Measurements from ENCODE around the gene OTOS. TPM values are rescaled to one million over a fixed set of nuclear protein-coding genes. Genes with fewer than 3 reads are reported as not detected.

OTOS gene
- total RNA-seq, 1 experiment from 2014 or later = not detected

DNA sequence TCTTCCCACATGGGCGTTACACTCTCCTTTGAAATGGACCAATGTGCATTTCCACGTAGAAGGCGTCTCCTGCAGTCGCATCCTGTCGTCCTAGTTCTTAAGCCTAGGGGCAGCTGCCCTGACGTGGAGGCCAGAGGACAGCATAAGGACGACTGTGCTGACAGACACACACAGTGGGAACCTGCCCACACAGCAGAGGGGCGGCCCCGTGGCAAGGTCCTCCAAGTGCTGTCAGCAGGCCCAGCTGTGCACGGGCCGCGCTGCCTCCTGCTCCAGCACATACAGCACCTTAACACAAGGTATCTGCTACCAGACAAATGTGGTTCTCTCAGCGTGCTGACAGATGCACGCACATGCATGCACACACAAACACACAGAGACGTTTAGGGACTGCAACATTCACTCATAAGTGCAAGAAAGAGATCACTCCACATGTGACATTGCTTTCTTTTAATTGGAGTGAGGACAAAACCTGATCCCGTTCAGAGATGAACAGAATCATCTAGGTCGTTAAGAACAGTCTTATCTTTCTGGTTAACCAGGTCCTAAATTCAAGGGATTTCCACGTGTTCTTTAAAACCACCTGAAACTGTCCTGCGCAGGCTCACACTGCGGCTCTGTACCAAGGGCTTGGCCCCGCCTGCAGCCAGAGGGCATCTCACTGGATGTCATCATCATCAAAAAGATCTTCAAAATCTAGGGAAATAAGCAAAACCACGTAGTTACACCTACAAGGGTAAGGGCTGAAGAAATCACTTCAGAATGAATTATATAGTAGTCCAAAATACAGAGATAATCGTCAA lies 9.9 kb downstream of the OTOS start:
- TF ChIP-seq TCF7L2 (IDR thresholded peaks at IDR 0.05; ENCODE audit: low read depth, low read length) = no peak
- TF ChIP-seq CTCF (IDR thresholded peaks at IDR 0.05) = no peak
- no peak for TF ChIP-seq POLR2AphosphoS5 (IDR thresholded peaks at IDR 0.05; ENCODE audit: low read depth, low read length)
- no peak for TF ChIP-seq REST (IDR thresholded peaks at IDR 0.05; ENCODE audit: insufficient read depth in 1 of 2, low read depth in 2 of 2, low read length in 1 of 2)
- no peak for TF ChIP-seq SIN3A (IDR thresholded peaks at IDR 0.05; ENCODE audit: borderline replicate concordance, insufficient read depth, low read depth, low read length)
- Histone ChIP-seq H3K36me3 (ENCODE audit: control insufficient read depth, insufficient read depth, low read length) (peaks cover 8% of the 10 kb centered on the region), H3K4me1 (ENCODE audit: control insufficient read depth, insufficient read depth, low read length) (peaks cover 8% of the 10 kb centered on the region), H3K27ac (ENCODE audit: low read length) (no peak overlapping the region), H3K27me3 (ENCODE audit: control insufficient read depth, insufficient read depth, low read length) (no peaks in the 10 kb centered on the region), H3K4me3 (ENCODE audit: low read depth in 2 of 2, low read length in 2 of 2) (no peak overlapping the region), H3K9me3 (ENCODE audit: control insufficient read depth, insufficient read depth, low read depth, low read length) (no peaks in the 10 kb centered on the region)
- BruUV-seq (replicated peaks) = no TSS peak
- in situ Hi-C loops (cut with HindIII; ENCODE audit: low pct_unique_long_range_greater_than_20kb, low sequenced_read_pairs) = no loop called here
- intact Hi-C loops (cut with micrococcal nuclease; ENCODE audit: unreplicated experiment) = no loop called here
- CTCF ChIA-PET = no interaction called here
- ATAC-seq = no peak
- POLR2A ChIA-PET = no interaction called here
- DNase-seq (ENCODE audit: low read depth, low spot score) = no peak

DNA sequence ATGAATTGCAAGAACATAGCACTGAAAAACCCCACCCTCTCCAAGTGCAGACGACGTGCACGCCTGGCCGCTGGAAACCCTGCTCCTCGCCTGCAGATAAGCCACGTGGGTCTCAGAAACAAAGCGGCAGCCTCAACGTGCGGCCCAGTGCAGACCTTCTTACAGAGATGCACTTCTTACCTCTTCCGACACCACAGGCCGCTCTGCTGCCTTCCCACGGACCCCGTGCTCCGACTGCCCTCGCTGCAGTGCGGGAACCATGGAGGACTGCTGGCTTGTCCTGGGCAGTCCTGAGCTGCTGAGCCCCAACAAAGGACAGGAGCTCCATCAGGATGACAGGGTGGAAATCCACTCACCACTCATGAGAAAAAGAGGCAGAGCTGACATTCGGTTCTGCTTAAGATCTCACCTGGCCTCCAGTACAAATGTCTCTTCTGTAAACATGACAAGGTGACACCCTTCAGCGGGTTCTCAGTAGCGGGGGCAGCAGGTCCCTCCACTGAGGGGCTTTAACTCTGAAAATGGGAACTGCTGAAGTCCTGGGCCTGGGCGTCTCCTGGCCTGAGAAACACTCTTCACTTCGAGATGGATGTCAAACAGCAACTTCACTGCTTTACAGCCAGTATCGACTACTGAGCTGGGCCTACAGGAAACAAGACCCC lies 10.6 kb downstream of the OTOS start:
- Histone ChIP-seq H3K27ac (ENCODE audit: low read length) (no peak overlapping the region), H3K36me3 (ENCODE audit: control insufficient read depth, insufficient read depth, low read length) (peaks cover 7% of the 10 kb centered on the region), H3K4me1 (ENCODE audit: control insufficient read depth, insufficient read depth, low read length) (peaks cover 3% of the 10 kb centered on the region), H3K4me3 (ENCODE audit: low read depth in 2 of 2, low read length in 2 of 2) (no peak overlapping the region), H3K27me3 (ENCODE audit: control insufficient read depth, insufficient read depth, low read length) (no peaks in the 10 kb centered on the region), H3K9me3 (ENCODE audit: control insufficient read depth, insufficient read depth, low read depth, low read length) (no peaks in the 10 kb centered on the region)
- ChIA-PET CTCF (no interaction called here), POLR2A (no interaction called here)
- in situ Hi-C loops (cut with HindIII; ENCODE audit: low pct_unique_long_range_greater_than_20kb, low sequenced_read_pairs) (no loop called here), intact Hi-C loops (cut with micrococcal nuclease; ENCODE audit: unreplicated experiment) (no loop called here)
- no TSS peak for BruUV-seq (replicated peaks)
- TF ChIP-seq SIN3A (IDR thresholded peaks at IDR 0.05; ENCODE audit: borderline replicate concordance, insufficient read depth, low read depth, low read length) (no peak), TCF7L2 (IDR thresholded peaks at IDR 0.05; ENCODE audit: low read depth, low read length) (no peak), CTCF (IDR thresholded peaks at IDR 0.05) (no peak), POLR2AphosphoS5 (IDR thresholded peaks at IDR 0.05; ENCODE audit: low read depth, low read length) (no peak), REST (IDR thresholded peaks at IDR 0.05; ENCODE audit: insufficient read depth in 1 of 2, low read depth in 2 of 2, low read length in 1 of 2) (no peak)
- no peak for ATAC-seq
- DNase-seq (ENCODE audit: low read depth, low spot score) = no peak
